ENCODE measurements around the gene CCNE1.

Gene CCNE1

DNA sequence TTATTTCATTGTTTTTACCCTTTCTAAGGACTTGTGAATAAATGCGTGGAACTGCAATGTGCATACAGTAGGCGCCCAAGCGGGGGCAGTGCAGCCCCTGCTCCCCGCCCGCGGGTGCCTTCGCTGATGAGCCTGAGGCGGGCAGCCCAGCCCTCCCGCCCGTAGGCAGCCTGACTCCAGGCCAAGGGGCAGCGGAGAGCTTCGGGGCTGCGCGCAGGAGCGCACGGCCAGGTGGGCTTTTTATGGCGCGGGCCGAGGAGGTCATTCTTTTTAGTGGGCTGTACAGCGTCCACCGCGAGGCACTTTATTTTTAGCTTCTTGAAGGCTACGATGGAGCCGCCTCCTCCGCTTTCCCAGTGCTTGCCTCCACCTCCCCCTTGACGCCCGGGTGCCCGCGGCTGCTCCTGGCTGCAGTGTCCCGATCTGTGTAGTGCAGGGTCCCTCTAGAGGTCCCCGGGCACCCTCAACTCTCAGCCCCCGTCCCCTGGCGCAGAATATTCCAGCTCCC, 60.5 kb downstream of the CCNE1 start:
- in situ Hi-C loops (cut with HindIII; ENCODE audit: low sequenced_read_pairs): no loop called here

DNA sequence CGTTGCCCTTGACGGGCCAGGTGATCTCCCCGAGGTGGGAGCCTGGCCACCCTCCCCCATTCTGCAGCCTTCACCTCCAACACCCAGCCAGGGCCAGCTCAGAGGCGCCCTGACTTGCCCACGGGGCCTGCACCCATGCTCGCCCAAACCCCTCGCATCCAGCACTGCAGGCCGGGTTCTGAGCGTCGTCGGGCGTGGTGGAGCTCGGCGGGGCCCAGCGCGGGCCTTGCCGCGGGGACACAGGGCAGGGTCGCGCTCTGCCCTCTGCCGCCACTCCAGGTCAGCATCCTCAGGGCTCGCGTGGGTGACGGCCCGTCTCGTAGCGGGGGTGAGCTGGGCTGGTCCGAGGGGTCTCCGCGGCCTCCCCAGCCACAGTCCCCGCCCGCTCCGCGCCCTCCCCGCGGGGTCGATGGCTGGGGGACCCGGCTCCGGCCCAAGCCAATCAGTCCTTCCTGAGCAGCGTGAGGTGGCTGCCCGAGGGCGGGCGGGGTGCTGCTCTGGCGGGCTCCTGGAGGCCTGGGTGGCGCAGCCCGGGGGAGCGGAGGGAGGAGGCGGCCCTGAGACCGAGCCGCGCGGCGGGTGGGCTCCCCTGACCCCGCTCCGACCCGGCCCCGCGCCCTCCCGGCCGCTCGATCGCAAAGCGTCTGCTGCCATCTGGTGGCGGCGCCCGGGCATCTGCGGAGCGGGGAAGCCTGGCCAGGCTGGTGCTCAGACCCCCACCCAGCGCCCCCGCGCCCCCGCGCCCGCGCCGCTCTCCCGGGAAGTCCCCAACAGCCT, 61.4 kb downstream of the CCNE1 start:
- in situ Hi-C loops (cut with HindIII; ENCODE audit: low sequenced_read_pairs): no loop called here

Data from DLD1 (cell line).